ENCODE data around the gene FBXO15.

The FBXO15 gene, protein sequence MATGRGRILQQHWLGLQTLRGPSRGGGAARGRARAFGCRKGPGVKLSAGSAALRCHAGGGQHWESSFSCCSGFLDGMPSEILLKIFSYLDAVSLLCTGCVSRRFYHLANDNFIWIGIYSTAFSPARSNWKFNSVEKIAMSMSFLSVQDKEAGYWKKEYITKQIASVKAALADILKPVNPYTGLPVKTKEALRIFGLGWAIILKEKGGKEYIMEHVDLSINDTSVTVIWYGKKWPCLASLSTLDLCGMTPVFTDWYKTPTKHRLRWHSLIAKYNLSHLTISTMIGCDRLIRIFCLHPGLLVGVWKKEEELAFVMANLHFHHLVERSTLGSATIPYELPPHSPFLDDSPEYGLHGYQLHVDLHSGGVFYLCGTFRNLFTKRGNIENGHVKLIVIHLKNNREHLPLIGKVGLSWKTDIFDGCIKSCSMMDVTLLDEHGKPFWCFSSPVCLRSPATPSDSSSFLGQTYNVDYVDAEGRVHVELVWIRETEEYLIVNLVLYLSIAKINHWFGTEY

DNA sequence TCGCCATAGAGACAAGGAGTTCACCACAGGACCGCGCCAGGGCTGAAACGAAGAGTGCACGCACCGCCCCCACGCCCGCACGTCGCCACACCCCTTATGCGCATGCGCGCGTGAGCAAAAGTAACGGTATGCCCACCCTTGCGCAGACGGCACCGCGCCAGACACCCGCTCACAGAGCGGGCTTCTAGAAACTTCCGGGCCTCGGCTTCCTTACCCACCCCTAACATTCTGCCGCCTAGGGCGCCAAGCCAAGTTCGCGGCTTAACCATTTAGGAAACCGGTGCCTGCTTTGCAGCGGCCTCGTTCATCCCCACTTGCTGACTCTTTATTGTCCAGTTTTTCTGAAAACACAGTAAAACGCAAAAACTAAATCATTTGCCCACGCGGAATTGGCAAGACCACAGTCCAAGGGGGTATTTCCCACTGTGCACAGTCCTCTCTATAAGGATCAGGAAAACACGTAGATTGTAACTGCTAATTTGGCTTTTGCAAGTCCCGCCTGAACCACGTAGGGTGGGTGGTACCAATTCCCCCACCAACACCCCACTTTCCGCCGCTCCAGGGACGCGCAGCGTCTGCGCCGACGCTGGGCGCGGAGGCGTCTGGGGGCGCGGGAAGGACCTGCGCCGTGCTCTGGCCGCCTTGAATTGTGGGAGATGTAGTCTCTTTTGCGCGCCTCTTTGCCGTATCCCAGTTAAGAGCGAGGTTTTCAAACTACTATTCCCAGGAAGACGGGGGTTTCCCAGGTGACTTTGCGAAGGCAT lies at the start of gene FBXO15, which contains the start of gene TIMM21:
FBXO15 (minus strand) TSS at position 56 of the 764 bp plus-strand sequence; CDS start at position 7, 49 bp downstream.
TIMM21 (plus strand) TSS at position 745 of the 764 bp plus-strand sequence. CDS start 286 bp downstream, outside the sequence.
- TF ChIP-seq CTCF (IDR thresholded peaks at IDR 0.05; ENCODE audit: control insufficient read depth, insufficient read depth, low read depth, low read length, missing control alignments) = no peak

DNA sequence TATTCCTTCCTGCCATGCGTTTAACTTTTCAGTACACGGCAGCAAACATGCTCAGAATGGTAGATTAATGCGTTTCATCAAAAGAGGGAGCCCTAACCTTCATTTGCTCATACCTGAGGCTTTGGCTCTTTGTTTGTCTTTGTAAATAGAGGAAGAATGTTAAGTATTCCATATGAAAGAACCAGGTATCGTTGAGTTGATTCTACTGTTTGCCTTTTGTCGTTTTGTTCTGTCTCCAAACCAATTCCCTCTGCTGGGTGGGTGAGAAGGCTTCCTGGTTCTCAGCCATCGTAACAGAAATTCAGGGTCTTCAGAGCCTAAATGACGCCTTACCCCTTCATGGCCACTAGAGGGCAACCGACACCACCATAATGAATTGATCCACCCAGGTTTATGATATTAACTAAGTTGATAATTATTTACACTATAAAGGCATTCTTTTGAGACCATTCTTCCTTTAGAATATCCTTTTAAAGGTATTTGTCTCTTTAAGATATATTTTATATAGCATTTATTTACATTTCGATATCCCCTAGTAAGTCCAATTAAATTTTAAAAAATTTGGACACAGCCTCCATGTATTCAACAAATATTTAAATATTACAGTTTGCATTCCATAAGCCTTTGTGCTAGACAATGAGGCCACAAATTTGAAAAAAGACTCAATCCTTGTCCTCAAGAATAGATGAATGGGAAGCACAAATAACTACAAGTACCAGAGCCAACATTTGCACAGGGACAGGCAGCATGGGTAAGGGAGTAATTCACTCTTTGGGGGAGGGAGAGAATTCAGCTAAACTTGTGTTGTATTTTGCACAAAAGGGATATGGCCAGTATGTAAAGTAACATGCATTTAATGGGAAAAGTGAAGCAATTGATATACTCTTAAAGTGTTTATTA lies 48.8 kb upstream of the FBXO15 start:
- no peak for DNase-seq (ENCODE audit: low read depth)
- peak; percentile 75 for TF ChIP-seq CTCF (IDR thresholded peaks at IDR 0.05; ENCODE audit: control insufficient read depth, insufficient read depth, low read depth, low read length, missing control alignments)
- peak overlapping the region; percentile 16; the same call in 1 of the 2 replicates for H3K4me3 ChIP-seq (ENCODE audit: control insufficient read depth, low read depth, low read length)

More for the DNA sequence above, at the start of gene FBXO15, which contains the start of gene TIMM21:
- peak; percentile 86 for DNase-seq (ENCODE audit: low read depth)
- peak within 1 kb of the TSS; percentile 84 for H3K4me3 ChIP-seq (ENCODE audit: control insufficient read depth, low read depth, low read length)

DNA sequence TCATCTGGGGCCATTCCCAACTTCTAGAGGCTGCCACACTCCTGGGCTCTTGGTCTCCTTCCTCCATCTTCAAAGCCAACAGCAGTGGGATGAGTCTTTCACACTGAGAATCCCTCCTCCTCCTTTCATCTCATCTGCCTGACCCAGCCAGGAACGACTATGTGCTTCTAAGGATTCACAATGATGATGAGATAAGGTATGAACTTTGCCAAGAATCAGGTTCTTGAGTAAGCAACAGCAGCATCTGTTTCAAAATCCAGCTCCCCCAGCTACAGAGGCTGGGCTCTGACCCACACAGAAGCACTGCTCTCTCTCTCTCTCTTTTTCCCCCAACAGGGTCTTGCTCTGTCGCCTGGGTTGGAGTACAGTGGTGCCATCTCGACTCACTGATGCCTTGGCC lies 47.1 kb upstream of the FBXO15 start:
- H3K4me3 ChIP-seq (ENCODE audit: control insufficient read depth, low read depth, low read length) = no peak overlapping the region
- no peak for DNase-seq (ENCODE audit: low read depth)
- no peak for TF ChIP-seq CTCF (IDR thresholded peaks at IDR 0.05; ENCODE audit: control insufficient read depth, insufficient read depth, low read depth, low read length, missing control alignments)

DNA sequence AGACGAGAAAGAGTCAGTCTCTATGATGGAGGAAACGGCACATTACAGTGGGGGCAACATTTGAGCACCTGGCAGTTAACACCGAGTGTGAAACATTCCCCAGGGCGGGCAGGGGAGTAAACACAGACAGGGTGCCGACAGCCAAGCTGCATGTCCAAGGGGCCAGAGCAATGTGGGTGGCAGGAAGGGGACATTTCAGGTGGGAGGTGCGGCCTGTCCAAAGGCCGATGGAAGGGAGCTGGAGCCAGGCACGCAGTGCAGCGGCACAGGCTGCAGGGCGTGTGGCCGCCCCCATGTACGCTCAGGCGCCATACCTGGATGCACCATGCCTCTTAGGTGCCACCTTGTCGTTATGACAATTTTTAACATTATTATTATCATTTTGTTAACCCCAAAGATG lies 43.9 kb upstream of the FBXO15 start:
- no peak for DNase-seq (ENCODE audit: low read depth)
- TF ChIP-seq CTCF (IDR thresholded peaks at IDR 0.05; ENCODE audit: control insufficient read depth, insufficient read depth, low read depth, low read length, missing control alignments) = no peak
- no peak overlapping the region for H3K4me3 ChIP-seq (ENCODE audit: control insufficient read depth, low read depth, low read length)

GRCh38 chr18:74190086-74190485 lies 42.5 kb upstream of the FBXO15 start:
- DNase-seq (ENCODE audit: low read depth) = no peak
- TF ChIP-seq CTCF (IDR thresholded peaks at IDR 0.05; ENCODE audit: control insufficient read depth, insufficient read depth, low read depth, low read length, missing control alignments) = no peak
- H3K4me3 ChIP-seq (ENCODE audit: control insufficient read depth, low read depth, low read length) = no peak overlapping the region

DNA sequence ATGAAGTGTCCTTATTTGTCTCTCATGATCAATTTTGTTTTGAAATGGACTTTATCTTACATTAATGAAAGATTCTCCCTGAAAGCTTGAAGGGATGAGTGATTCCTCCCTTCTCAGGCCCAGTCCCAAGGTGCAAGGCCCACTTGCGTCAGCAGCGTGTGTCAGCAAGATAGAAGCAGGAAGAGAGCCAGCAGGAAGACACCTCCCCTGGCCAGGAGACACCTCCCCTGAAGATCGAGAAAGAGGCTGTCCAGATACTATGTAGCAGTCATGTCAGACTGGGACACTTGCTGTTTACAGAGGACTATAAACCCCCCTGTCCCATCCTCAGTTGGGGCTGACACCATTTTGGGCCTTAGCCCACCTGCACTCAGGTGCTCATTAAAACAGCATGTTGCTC lies 39.0 kb upstream of the FBXO15 start:
- no peak for DNase-seq (ENCODE audit: low read depth)
- no peak overlapping the region for H3K4me3 ChIP-seq (ENCODE audit: control insufficient read depth, low read depth, low read length)
- TF ChIP-seq CTCF (IDR thresholded peaks at IDR 0.05; ENCODE audit: control insufficient read depth, insufficient read depth, low read depth, low read length, missing control alignments) = no peak

Data from AG09309 (cell line).